ENCODE data around the gene TFE3.
A peak's percentile ranks its signal among the peaks of the same experiment; 100 is the strongest.

TFE3 gene

GRCh38 chrX:49043220-49043986 lies at the start of gene TFE3:
TFE3 (minus strand) TSS chrX:49043357; CDS start chrX:49043226, 131 bp downstream.
- FAIRE-seq, result peak; percentile 93

GRCh38 chrX:49089553-49089952 lies 46.4 kb upstream of the TFE3 start:
- no peak for FAIRE-seq

- no peak for FAIRE-seq
Measured at GRCh38 chrX:49082271-49082871, 39.2 kb upstream of the TFE3 start.

GRCh38 chrX:49079489-49080428 lies 36.6 kb upstream of the TFE3 start, which contains the start of gene WDR45:
WDR45 (minus strand) TSS chrX:49079887; CDS start chrX:49078095, 1,792 bp downstream.
- peak; percentile 38 for FAIRE-seq

- no peak for FAIRE-seq
Measured at GRCh38 chrX:49077941-49078340, 34.8 kb upstream of the TFE3 start.

GRCh38 chrX:49075347-49075746 lies 32.2 kb upstream of the TFE3 start:
- FAIRE-seq, result no peak

- peak; percentile 89 for FAIRE-seq
Measured at GRCh38 chrX:49073601-49074575, 30.7 kb upstream of the TFE3 start, which contains the start of gene PRAF2. PRAF2 (minus strand) TSS chrX:49074002; CDS start chrX:49073987, 15 bp downstream.

- FAIRE-seq, result no peak
Measured at GRCh38 chrX:49072712-49073095, 29.5 kb upstream of the TFE3 start.

- FAIRE-seq, result no peak
Measured at GRCh38 chrX:49071877-49072711, 28.9 kb upstream of the TFE3 start.

- no peak for FAIRE-seq
Measured at GRCh38 chrX:49070988-49071387, 27.8 kb upstream of the TFE3 start.

- no peak for FAIRE-seq
Measured at GRCh38 chrX:49069038-49069437, 25.9 kb upstream of the TFE3 start.

- FAIRE-seq, result no peak
Measured at GRCh38 chrX:49067285-49068120, 24.3 kb upstream of the TFE3 start.

- FAIRE-seq, result no peak
Measured at GRCh38 chrX:49066690-49067089, 23.5 kb upstream of the TFE3 start.

- FAIRE-seq, result no peak
Measured at GRCh38 chrX:49066278-49066677, 23.1 kb upstream of the TFE3 start.

GRCh38 chrX:49064735-49065134 lies 21.6 kb upstream of the TFE3 start:
- FAIRE-seq, result no peak

GRCh38 chrX:49064303-49064702 lies 21.1 kb upstream of the TFE3 start:
- no peak for FAIRE-seq

GRCh38 chrX:49063715-49064114 lies 20.6 kb upstream of the TFE3 start:
- no peak for FAIRE-seq

- FAIRE-seq, result no peak
Measured at GRCh38 chrX:49061916-49062315, 18.8 kb upstream of the TFE3 start.

- no peak for FAIRE-seq
Measured at GRCh38 chrX:49061490-49061889, 18.3 kb upstream of the TFE3 start.

GRCh38 chrX:49060914-49061313 lies 17.8 kb upstream of the TFE3 start:
- FAIRE-seq, result no peak
